ENCODE data around the gene GREM1. TPM values are rescaled to one million over a fixed set of nuclear protein-coding genes. Genes with fewer than 3 reads are reported as not detected.
A peak's percentile ranks its signal among the peaks of the same experiment; 100 is the strongest.

GREM1 gene
- total RNA-seq, 4 donors from 2014 or later: 0.31 to 1.0 (median 0.41) TPM; not detected in 1

DNA sequence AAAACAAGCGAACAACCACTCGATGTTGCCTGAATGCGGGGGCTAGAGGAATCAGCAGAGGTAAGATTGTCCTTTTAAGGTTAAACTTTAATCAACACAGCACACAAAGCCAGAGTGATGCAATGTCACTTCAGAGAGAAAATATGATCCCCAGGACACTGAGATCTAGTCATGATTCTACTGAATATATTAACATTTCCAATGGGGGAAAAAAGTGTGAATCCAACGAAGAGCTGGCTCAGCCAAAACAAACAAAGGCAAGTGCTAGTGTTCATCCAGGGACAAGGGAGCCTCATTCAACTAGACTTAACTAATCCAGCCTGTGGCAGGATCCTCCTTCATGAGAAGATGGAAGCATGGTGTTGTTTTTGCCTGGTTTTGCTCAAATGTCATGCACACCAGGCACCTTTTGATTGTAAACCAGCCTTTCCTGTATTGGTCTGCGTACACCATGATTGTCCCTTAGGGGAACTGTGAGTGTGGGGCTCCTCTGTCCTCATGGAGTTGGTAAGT is 40.5 kb upstream of the GREM1 start:
- ATAC-seq (no peak), DNase-seq (no peak)
- Histone ChIP-seq H3K4me3 (no peak overlapping the region), H3K9me3 (no peaks in the 10 kb centered on the region), H3K4me1 (no peaks in the 10 kb centered on the region), H3K27ac (no peak overlapping the region), H3K27me3 (no peaks in the 10 kb centered on the region), H3K36me3 (no peaks in the 10 kb centered on the region)
- in situ Hi-C loops (cut with MboI; ENCODE audit: low sequenced_read_pairs in 4 of 4): no loop called here
- intact Hi-C loops (cut with DNase I; ENCODE audit: low total_unique reads): no loop called here
- TF ChIP-seq, protein P1, sequence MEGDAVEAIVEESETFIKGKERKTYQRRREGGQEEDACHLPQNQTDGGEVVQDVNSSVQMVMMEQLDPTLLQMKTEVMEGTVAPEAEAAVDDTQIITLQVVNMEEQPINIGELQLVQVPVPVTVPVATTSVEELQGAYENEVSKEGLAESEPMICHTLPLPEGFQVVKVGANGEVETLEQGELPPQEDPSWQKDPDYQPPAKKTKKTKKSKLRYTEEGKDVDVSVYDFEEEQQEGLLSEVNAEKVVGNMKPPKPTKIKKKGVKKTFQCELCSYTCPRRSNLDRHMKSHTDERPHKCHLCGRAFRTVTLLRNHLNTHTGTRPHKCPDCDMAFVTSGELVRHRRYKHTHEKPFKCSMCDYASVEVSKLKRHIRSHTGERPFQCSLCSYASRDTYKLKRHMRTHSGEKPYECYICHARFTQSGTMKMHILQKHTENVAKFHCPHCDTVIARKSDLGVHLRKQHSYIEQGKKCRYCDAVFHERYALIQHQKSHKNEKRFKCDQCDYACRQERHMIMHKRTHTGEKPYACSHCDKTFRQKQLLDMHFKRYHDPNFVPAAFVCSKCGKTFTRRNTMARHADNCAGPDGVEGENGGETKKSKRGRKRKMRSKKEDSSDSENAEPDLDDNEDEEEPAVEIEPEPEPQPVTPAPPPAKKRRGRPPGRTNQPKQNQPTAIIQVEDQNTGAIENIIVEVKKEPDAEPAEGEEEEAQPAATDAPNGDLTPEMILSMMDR (IDR thresholded peaks at IDR 0.05 in 4 of 5, conservative IDR thresholded peaks at IDR 0.05 in 1 of 5): no peak
- TF ChIP-seq POLR2A (IDR thresholded peaks at IDR 0.05): no peak

DNA sequence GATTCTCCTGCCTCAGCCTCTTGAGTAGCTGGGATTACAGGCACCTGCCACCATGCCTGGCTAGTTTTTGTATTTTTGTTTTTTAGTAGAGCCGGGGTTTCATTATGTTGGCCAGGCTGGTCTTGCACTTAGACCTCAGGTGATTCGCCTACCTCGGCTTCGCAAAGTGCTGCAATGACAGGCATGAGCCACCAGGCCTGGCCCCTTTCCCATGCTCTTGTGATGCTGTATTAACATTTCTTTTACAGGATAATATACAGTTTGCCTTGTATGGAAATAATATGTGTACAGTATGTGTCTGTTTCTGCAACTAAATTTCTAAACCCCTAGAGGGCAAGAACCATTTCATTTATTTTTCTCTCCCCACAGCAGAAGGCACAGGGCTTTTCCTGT is 38.5 kb upstream of the GREM1 start:
- intact Hi-C loops (cut with DNase I; ENCODE audit: low total_unique reads): no loop called here
- H3K27me3 ChIP-seq: no peaks in the 10 kb centered on the region
- H3K4me3 ChIP-seq: no peak overlapping the region
- ATAC-seq: no peak
- H3K27ac ChIP-seq: no peak overlapping the region
- H3K36me3 ChIP-seq: no peaks in the 10 kb centered on the region
- H3K4me1 ChIP-seq: no peaks in the 10 kb centered on the region
- in situ Hi-C loops (cut with MboI; ENCODE audit: low sequenced_read_pairs in 4 of 4): no loop called here
- TF ChIP-seq, protein P1 (IDR thresholded peaks at IDR 0.05 in 4 of 5, conservative IDR thresholded peaks at IDR 0.05 in 1 of 5): no peak
- TF ChIP-seq POLR2A (IDR thresholded peaks at IDR 0.05): no peak
- no peak for DNase-seq
- no peaks in the 10 kb centered on the region for H3K9me3 ChIP-seq

DNA sequence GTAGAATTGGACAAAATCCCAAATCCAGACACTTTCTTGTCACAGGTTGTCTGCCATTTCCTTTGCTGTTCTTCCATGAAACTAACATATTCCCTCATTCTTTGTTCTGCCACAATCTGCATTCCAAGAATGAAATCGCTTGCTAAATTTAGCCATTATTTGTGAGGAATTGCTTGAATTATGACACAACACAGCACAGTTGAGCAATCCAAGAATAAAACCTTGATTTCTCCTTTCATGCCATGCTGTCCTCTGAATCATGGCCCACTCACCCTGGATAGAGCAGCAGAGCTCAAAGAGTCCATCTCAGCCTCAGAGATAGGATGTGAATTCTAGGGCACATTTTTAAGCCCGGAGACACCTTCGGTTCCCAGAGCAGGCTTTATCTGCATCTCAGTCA is 35.2 kb upstream of the GREM1 start:
- in situ Hi-C loops (cut with MboI; ENCODE audit: low sequenced_read_pairs in 4 of 4) (no loop called here), intact Hi-C loops (cut with DNase I; ENCODE audit: low total_unique reads) (no loop called here)
- no peak for TF ChIP-seq POLR2A (IDR thresholded peaks at IDR 0.05)
- TF ChIP-seq, protein P1 (IDR thresholded peaks at IDR 0.05 in 4 of 5, conservative IDR thresholded peaks at IDR 0.05 in 1 of 5): no peak
- H3K36me3 ChIP-seq: no peaks in the 10 kb centered on the region
- H3K4me3 ChIP-seq: no peak overlapping the region
- H3K4me1 ChIP-seq: no peaks in the 10 kb centered on the region
- no peak overlapping the region for H3K27ac ChIP-seq
- DNase-seq: no peak
- H3K9me3 ChIP-seq: no peaks in the 10 kb centered on the region
- no peaks in the 10 kb centered on the region for H3K27me3 ChIP-seq
- ATAC-seq: peak in 1 of 2 donors; percentile 27

DNA sequence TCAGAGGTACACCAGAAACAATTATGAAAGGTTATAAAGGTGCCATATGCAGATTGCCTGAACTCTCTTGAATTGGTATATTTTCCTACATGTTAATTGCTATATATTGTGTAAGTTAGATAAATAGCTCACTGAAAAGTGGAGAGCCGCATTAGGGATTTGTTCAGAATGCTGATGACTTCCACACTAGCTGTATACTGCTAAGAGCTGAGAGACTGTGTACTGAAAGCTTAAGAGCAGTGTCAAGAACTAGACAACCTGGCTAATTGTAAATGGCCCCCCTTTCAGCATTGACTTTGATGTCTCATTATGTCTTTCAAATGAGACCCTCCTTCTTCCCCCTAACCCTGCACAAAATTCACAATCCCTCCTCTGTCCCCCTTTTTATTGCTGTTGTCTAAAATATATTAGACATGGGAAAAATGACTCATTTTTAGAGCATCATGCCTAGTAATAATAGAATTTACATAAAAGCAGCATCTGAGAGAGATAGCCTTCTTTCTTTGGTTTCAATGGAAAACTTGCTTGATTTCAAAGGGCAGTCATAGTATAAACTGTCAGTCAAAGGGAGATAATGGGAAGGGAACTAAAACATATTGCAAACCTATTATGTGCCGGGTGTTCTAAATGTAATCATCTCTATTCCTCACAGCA is 34.7 kb upstream of the GREM1 start:
- TF ChIP-seq, protein P1 (IDR thresholded peaks at IDR 0.05 in 4 of 5, conservative IDR thresholded peaks at IDR 0.05 in 1 of 5): no peak
- TF ChIP-seq POLR2A (IDR thresholded peaks at IDR 0.05): no peak
- no peak for ATAC-seq
- Histone ChIP-seq H3K4me3 (no peak overlapping the region), H3K36me3 (no peaks in the 10 kb centered on the region), H3K9me3 (no peaks in the 10 kb centered on the region), H3K4me1 (no peaks in the 10 kb centered on the region), H3K27ac (no peak overlapping the region), H3K27me3 (no peaks in the 10 kb centered on the region)
- DNase-seq: no peak
- intact Hi-C loops (cut with DNase I; ENCODE audit: low total_unique reads): no loop called here
- in situ Hi-C loops (cut with MboI; ENCODE audit: low sequenced_read_pairs in 4 of 4): no loop called here
